ENCODE data around the gene MAT2B.

MAT2B gene

GRCh38 chr5:163505368-163506094, at the start of gene MAT2B:
TSS of gene MAT2B (plus strand) at chr5:163505619. CDS start at chr5:163505687, 68 bp downstream.
- H3K4me3 ChIP-seq (ENCODE audit: low read depth in 1 of 2, low read length in 2 of 2): peak within 1 kb of the TSS; percentile 93 to 95
- H3K9me3 ChIP-seq (ENCODE audit: control insufficient read depth in 1 of 2, low read length in 2 of 2): no peaks in the 10 kb centered on the region
- no peaks in the 10 kb centered on the region for H3K27me3 ChIP-seq (ENCODE audit: control insufficient read depth in 1 of 2, insufficient read depth in 2 of 2, low read length in 2 of 2)
- H3K36me3 ChIP-seq (ENCODE audit: control insufficient read depth in 1 of 2, insufficient read depth in 2 of 2, low read length in 2 of 2): no peaks in the 10 kb centered on the region
- H3K9ac ChIP-seq (ENCODE audit: low read depth in 1 of 2, low read length in 2 of 2): peak within 1 kb of the TSS; percentile 90 to 98
- H3K27ac ChIP-seq (ENCODE audit: low read depth, low read length): peak within 1 kb of the TSS; percentile 97
- peaks cover 9 to 20% of the 10 kb centered on the region in 2 donors for H3K4me1 ChIP-seq (ENCODE audit: control insufficient read depth in 1 of 2, insufficient read depth in 2 of 2, low read length in 2 of 2)

- peaks cover 0 to 16% of the 10 kb centered on the region in 2 donors for H3K36me3 ChIP-seq (ENCODE audit: control insufficient read depth in 1 of 2, insufficient read depth in 2 of 2, low read length in 2 of 2)
- H3K27me3 ChIP-seq (ENCODE audit: control insufficient read depth in 1 of 2, insufficient read depth in 2 of 2, low read length in 2 of 2): no peaks in the 10 kb centered on the region
- no peak overlapping the region for H3K4me3 ChIP-seq (ENCODE audit: low read depth in 1 of 2, low read length in 2 of 2)
- no peak overlapping the region for H3K27ac ChIP-seq (ENCODE audit: low read depth, low read length)
- H3K9ac ChIP-seq (ENCODE audit: low read depth in 1 of 2, low read length in 2 of 2): no peak overlapping the region
- H3K4me1 ChIP-seq (ENCODE audit: control insufficient read depth in 1 of 2, insufficient read depth in 2 of 2, low read length in 2 of 2): peaks cover 12 to 17% of the 10 kb centered on the region in 2 donors
- H3K9me3 ChIP-seq (ENCODE audit: control insufficient read depth in 1 of 2, low read length in 2 of 2): no peaks in the 10 kb centered on the region
Measured at GRCh38 chr5:163456029-163456589, 49.3 kb upstream of the MAT2B start.

GRCh38 chr5:163456840-163457239, 48.6 kb upstream of the MAT2B start:
- Histone ChIP-seq H3K4me3 (ENCODE audit: low read depth in 1 of 2, low read length in 2 of 2) (no peak overlapping the region), H3K36me3 (ENCODE audit: control insufficient read depth in 1 of 2, insufficient read depth in 2 of 2, low read length in 2 of 2) (peaks cover 0 to 14% of the 10 kb centered on the region in 2 donors), H3K4me1 (ENCODE audit: control insufficient read depth in 1 of 2, insufficient read depth in 2 of 2, low read length in 2 of 2) (peaks cover 12 to 22% of the 10 kb centered on the region in 2 donors), H3K27me3 (ENCODE audit: control insufficient read depth in 1 of 2, insufficient read depth in 2 of 2, low read length in 2 of 2) (no peaks in the 10 kb centered on the region), H3K27ac (ENCODE audit: low read depth, low read length) (no peak overlapping the region), H3K9ac (ENCODE audit: low read depth in 1 of 2, low read length in 2 of 2) (no peak overlapping the region), H3K9me3 (ENCODE audit: control insufficient read depth in 1 of 2, low read length in 2 of 2) (no peaks in the 10 kb centered on the region)

- H3K9ac ChIP-seq (ENCODE audit: low read depth in 1 of 2, low read length in 2 of 2): peak overlapping the region; percentile 90 to 91
- no peaks in the 10 kb centered on the region for H3K27me3 ChIP-seq (ENCODE audit: control insufficient read depth in 1 of 2, insufficient read depth in 2 of 2, low read length in 2 of 2)
- H3K9me3 ChIP-seq (ENCODE audit: control insufficient read depth in 1 of 2, low read length in 2 of 2): no peaks in the 10 kb centered on the region
- H3K27ac ChIP-seq (ENCODE audit: low read depth, low read length): no peak overlapping the region
- H3K4me1 ChIP-seq (ENCODE audit: control insufficient read depth in 1 of 2, insufficient read depth in 2 of 2, low read length in 2 of 2): peaks cover 12 to 30% of the 10 kb centered on the region in 2 donors
- H3K36me3 ChIP-seq (ENCODE audit: control insufficient read depth in 1 of 2, insufficient read depth in 2 of 2, low read length in 2 of 2): peaks cover 0 to 11% of the 10 kb centered on the region in 2 donors
- H3K4me3 ChIP-seq (ENCODE audit: low read depth in 1 of 2, low read length in 2 of 2): peak overlapping the region; percentile 86 to 95
Measured at GRCh38 chr5:163458778-163459385, 46.5 kb upstream of the MAT2B start.

GRCh38 chr5:163459462-163459818, 46.0 kb upstream of the MAT2B start:
- peaks cover 0 to 8% of the 10 kb centered on the region in 2 donors for H3K36me3 ChIP-seq (ENCODE audit: control insufficient read depth in 1 of 2, insufficient read depth in 2 of 2, low read length in 2 of 2)
- peak overlapping the region; percentile 86 to 95 for H3K4me3 ChIP-seq (ENCODE audit: low read depth in 1 of 2, low read length in 2 of 2)
- no peaks in the 10 kb centered on the region for H3K27me3 ChIP-seq (ENCODE audit: control insufficient read depth in 1 of 2, insufficient read depth in 2 of 2, low read length in 2 of 2)
- H3K9ac ChIP-seq (ENCODE audit: low read depth in 1 of 2, low read length in 2 of 2): peak overlapping the region; percentile 90 to 91
- peaks cover 12 to 30% of the 10 kb centered on the region in 2 donors for H3K4me1 ChIP-seq (ENCODE audit: control insufficient read depth in 1 of 2, insufficient read depth in 2 of 2, low read length in 2 of 2)
- peak overlapping the region; percentile 98 for H3K27ac ChIP-seq (ENCODE audit: low read depth, low read length)
- H3K9me3 ChIP-seq (ENCODE audit: control insufficient read depth in 1 of 2, low read length in 2 of 2): no peaks in the 10 kb centered on the region

GRCh38 chr5:163459819-163460561, 45.4 kb upstream of the MAT2B start, which contains the start of gene NUDCD2:
TSS of gene NUDCD2 (minus strand) at chr5:163460102. CDS start at chr5:163460050, 52 bp downstream.
- Histone ChIP-seq H3K4me3 (ENCODE audit: low read depth in 1 of 2, low read length in 2 of 2) (peak within 1 kb of the TSS; percentile 87 to 95), H3K36me3 (ENCODE audit: control insufficient read depth in 1 of 2, insufficient read depth in 2 of 2, low read length in 2 of 2) (peaks cover 0 to 4% of the 10 kb centered on the region in 2 donors), H3K4me1 (ENCODE audit: control insufficient read depth in 1 of 2, insufficient read depth in 2 of 2, low read length in 2 of 2) (peaks cover 12 to 30% of the 10 kb centered on the region in 2 donors), H3K9me3 (ENCODE audit: control insufficient read depth in 1 of 2, low read length in 2 of 2) (no peaks in the 10 kb centered on the region), H3K27ac (ENCODE audit: low read depth, low read length) (peak within 1 kb of the TSS; percentile 98), H3K27me3 (ENCODE audit: control insufficient read depth in 1 of 2, insufficient read depth in 2 of 2, low read length in 2 of 2) (no peaks in the 10 kb centered on the region), H3K9ac (ENCODE audit: low read depth in 1 of 2, low read length in 2 of 2) (peak within 1 kb of the TSS; percentile 90 to 91)

GRCh38 chr5:163460562-163461171, 44.8 kb upstream of the MAT2B start, which contains the start of gene HMMR:
TSS of gene HMMR (plus strand) at chr5:163460632. CDS start at chr5:163460693, 61 bp downstream.
- Histone ChIP-seq H3K36me3 (ENCODE audit: control insufficient read depth in 1 of 2, insufficient read depth in 2 of 2, low read length in 2 of 2) (no peaks in the 10 kb centered on the region), H3K27ac (ENCODE audit: low read depth, low read length) (peak within 1 kb of the TSS; percentile 98), H3K4me1 (ENCODE audit: control insufficient read depth in 1 of 2, insufficient read depth in 2 of 2, low read length in 2 of 2) (peaks cover 12 to 30% of the 10 kb centered on the region in 2 donors), H3K27me3 (ENCODE audit: control insufficient read depth in 1 of 2, insufficient read depth in 2 of 2, low read length in 2 of 2) (no peaks in the 10 kb centered on the region), H3K4me3 (ENCODE audit: low read depth in 1 of 2, low read length in 2 of 2) (peak within 1 kb of the TSS; percentile 87 to 95), H3K9me3 (ENCODE audit: control insufficient read depth in 1 of 2, low read length in 2 of 2) (no peaks in the 10 kb centered on the region), H3K9ac (ENCODE audit: low read depth in 1 of 2, low read length in 2 of 2) (peak within 1 kb of the TSS; percentile 90 to 91)

- no peak overlapping the region for H3K27ac ChIP-seq (ENCODE audit: low read depth, low read length)
- H3K36me3 ChIP-seq (ENCODE audit: control insufficient read depth in 1 of 2, insufficient read depth in 2 of 2, low read length in 2 of 2): no peaks in the 10 kb centered on the region
- no peaks in the 10 kb centered on the region for H3K9me3 ChIP-seq (ENCODE audit: control insufficient read depth in 1 of 2, low read length in 2 of 2)
- no peak overlapping the region for H3K9ac ChIP-seq (ENCODE audit: low read depth in 1 of 2, low read length in 2 of 2)
- no peaks in the 10 kb centered on the region for H3K27me3 ChIP-seq (ENCODE audit: control insufficient read depth in 1 of 2, insufficient read depth in 2 of 2, low read length in 2 of 2)
- H3K4me1 ChIP-seq (ENCODE audit: control insufficient read depth in 1 of 2, insufficient read depth in 2 of 2, low read length in 2 of 2): peaks cover 12 to 30% of the 10 kb centered on the region in 2 donors
- H3K4me3 ChIP-seq (ENCODE audit: low read depth in 1 of 2, low read length in 2 of 2): no peak overlapping the region
Measured at GRCh38 chr5:163463063-163463435, 42.4 kb upstream of the MAT2B start.

- no peaks in the 10 kb centered on the region for H3K4me1 ChIP-seq (ENCODE audit: control insufficient read depth in 1 of 2, insufficient read depth in 2 of 2, low read length in 2 of 2)
- no peaks in the 10 kb centered on the region for H3K27me3 ChIP-seq (ENCODE audit: control insufficient read depth in 1 of 2, insufficient read depth in 2 of 2, low read length in 2 of 2)
- H3K36me3 ChIP-seq (ENCODE audit: control insufficient read depth in 1 of 2, insufficient read depth in 2 of 2, low read length in 2 of 2): no peaks in the 10 kb centered on the region
- H3K9ac ChIP-seq (ENCODE audit: low read depth in 1 of 2, low read length in 2 of 2): no peak overlapping the region
- H3K9me3 ChIP-seq (ENCODE audit: control insufficient read depth in 1 of 2, low read length in 2 of 2): no peaks in the 10 kb centered on the region
- no peak overlapping the region for H3K27ac ChIP-seq (ENCODE audit: low read depth, low read length)
- H3K4me3 ChIP-seq (ENCODE audit: low read depth in 1 of 2, low read length in 2 of 2): no peak overlapping the region
Measured at GRCh38 chr5:163467682-163468081, 37.7 kb upstream of the MAT2B start.
